Measurements from ENCODE around the gene CADPS. TPM values are rescaled to one million over a fixed set of nuclear protein-coding genes. Genes with fewer than 3 reads are reported as not detected.
"Not testable (repeated sequence)": the region's sequence is repeated elsewhere in the genome, so short reads cannot be mapped to it uniquely, and the experiment has no call there.

Gene CADPS
- polyA plus RNA-seq, 1 of the 3 experiments (the other 2 are of a cell fraction): 5.8 TPM

DNA sequence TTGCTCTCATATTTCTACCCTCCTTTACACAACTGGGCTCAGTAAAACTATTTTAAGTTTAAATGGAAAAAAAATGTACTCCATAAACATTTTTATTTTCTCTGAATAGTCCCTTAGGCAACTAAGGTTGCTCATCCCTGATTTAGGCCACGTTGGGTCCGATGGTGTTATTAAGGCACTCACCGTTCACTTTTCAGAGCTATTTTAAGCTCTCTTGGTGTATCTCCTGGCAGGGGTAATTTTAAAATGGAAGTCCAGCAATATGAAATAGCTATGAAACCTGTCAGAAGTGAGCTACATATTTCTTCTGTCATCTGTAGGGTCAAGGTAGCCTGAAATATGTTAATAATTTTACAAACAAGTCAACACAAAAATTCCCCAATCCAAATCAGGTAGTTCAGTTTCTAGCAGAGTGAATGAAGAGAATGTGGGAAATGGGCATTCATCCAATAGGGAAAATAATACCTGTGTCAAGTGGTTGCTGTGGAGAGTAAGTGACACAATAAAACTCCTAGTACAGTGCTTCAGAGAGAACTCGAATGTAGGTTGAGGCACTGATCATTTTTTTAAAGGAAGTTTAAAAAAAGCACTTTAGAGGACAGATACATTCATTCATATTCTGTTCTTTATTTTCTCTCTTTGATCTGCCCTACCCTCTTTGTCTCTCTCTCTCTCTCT lies 292.6 kb downstream of the CADPS start (continued):
- TF ChIP-seq, protein P1, sequence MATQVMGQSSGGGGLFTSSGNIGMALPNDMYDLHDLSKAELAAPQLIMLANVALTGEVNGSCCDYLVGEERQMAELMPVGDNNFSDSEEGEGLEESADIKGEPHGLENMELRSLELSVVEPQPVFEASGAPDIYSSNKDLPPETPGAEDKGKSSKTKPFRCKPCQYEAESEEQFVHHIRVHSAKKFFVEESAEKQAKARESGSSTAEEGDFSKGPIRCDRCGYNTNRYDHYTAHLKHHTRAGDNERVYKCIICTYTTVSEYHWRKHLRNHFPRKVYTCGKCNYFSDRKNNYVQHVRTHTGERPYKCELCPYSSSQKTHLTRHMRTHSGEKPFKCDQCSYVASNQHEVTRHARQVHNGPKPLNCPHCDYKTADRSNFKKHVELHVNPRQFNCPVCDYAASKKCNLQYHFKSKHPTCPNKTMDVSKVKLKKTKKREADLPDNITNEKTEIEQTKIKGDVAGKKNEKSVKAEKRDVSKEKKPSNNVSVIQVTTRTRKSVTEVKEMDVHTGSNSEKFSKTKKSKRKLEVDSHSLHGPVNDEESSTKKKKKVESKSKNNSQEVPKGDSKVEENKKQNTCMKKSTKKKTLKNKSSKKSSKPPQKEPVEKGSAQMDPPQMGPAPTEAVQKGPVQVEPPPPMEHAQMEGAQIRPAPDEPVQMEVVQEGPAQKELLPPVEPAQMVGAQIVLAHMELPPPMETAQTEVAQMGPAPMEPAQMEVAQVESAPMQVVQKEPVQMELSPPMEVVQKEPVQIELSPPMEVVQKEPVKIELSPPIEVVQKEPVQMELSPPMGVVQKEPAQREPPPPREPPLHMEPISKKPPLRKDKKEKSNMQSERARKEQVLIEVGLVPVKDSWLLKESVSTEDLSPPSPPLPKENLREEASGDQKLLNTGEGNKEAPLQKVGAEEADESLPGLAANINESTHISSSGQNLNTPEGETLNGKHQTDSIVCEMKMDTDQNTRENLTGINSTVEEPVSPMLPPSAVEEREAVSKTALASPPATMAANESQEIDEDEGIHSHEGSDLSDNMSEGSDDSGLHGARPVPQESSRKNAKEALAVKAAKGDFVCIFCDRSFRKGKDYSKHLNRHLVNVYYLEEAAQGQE (IDR thresholded peaks at IDR 0.05; ENCODE audit: low read depth, low read length): no peak
- TF ChIP-seq TAF1 (IDR thresholded peaks at IDR 0.05; ENCODE audit: borderline replicate concordance, low read depth, low read length) (no peak), EP300 (IDR thresholded peaks at IDR 0.05; ENCODE audit: borderline replicate concordance in 1 of 2, low read depth in 1 of 2, low read length in 1 of 2) (no peak)

DNA sequence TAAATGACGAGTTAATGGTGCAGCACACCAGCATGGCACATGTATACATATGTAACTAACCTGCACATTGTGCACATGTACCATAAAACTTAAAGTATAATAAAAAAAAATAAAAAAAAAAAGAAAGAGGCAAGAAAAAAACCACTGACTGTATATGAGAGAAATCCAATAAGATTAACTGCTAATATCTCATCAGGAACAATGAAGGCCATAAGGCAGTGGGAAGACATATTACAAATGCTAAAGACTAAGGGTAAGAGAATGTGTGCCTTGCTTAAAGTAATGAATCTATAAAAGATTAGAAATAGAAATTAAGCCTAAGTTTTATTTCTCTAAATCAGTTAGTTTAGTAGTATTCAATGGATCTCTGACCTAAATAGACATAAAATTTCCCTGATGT lies 294.7 kb downstream of the CADPS start:
- not testable (repeated sequence) for DNase-seq
- WGBS (ENCODE audit: low lambda C conversion rate): 52% methylated on average over 1 of the region's 1 CpG

DNA sequence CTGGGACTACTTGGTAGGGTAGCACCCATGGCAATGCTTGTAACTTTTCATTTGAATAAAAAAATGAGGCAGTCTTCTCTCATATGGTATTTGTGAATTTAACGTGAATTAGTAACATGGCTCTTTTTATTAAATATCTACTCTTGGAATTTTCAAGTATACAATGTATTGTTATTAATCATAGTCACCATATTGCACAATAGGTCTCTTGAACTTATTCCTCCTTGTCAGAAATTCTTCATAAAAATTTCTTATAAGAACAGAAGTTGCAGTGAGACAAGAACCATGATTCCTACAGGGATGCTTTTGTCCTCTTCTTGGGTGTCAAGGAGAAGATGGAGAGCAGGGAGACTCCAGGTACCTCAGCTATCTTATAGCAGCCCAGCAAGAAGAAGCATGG lies 298.1 kb downstream of the CADPS start:
- Histone ChIP-seq H3K9me2 (no peaks in the 10 kb centered on the region), H3K4me2 (no peak overlapping the region), H3K27ac (ENCODE audit: low read depth in 2 of 2, low read length in 1 of 2) (no peak overlapping the region), H3K79me2 (ENCODE audit: insufficient read depth) (no peaks in the 10 kb centered on the region), H3K4me3 (ENCODE audit: low read depth in 2 of 2, low read length in 1 of 2) (no peak overlapping the region), H3F3A (replicated peaks; ENCODE audit: insufficient read depth) (no peaks in the 10 kb centered on the region), H3K4me1 (ENCODE audit: control insufficient read depth in 1 of 2, insufficient read depth in 2 of 2, low read depth in 1 of 2, low read length in 1 of 2) (no peaks in the 10 kb centered on the region), H2AFZ (ENCODE audit: low read depth) (no peak overlapping the region), H3K9ac (no peak overlapping the region), H3K36me3 (replicated peaks in 1 of 2; ENCODE audit: control insufficient read depth in 1 of 2, insufficient read depth in 2 of 2, low read length in 1 of 2) (peaks cover 0 to 17% of the 10 kb centered on the region in 2 experiments), H3K9me3 (peaks cover 10% of the 10 kb centered on the region; the same call in 1 of the 2 replicates), H3K27me3 (ENCODE audit: insufficient read depth) (no peaks in the 10 kb centered on the region), H4K20me1 (ENCODE audit: insufficient read depth) (no peaks in the 10 kb centered on the region)
- no peak for DNase-seq
- WGBS (ENCODE audit: low lambda C conversion rate): 81% methylated on average over 1 of the region's 1 CpG
- ChIA-PET POLR2A (no interaction called here), CTCF (interaction anchor here (0.8 to 1.2 kb wide), 2 partner anchors 16 to 18 kb away, joined by 3 to 5 read pairs; no protein-coding TSS in a partner anchor)
- TF ChIP-seq GATA2 (CRISPR knock-in tag; IDR thresholded peaks at IDR 0.05) (no peak), NRF1 (IDR thresholded peaks at IDR 0.05; ENCODE audit: low read depth, low read length) (no peak), RXRA (IDR thresholded peaks at IDR 0.05; ENCODE audit: borderline replicate concordance, low read depth) (no peak), SMC3 (IDR thresholded peaks at IDR 0.05; ENCODE audit: low read depth, low read length) (no peak), TAF1 (IDR thresholded peaks at IDR 0.05; ENCODE audit: borderline replicate concordance, low read depth, low read length) (no peak)

More for the DNA sequence above, 294.7 kb downstream of the CADPS start:
- POLR2A ChIA-PET; H3K9me2 ChIP-seq; H3K4me2 ChIP-seq; H4K20me1 ChIP-seq (ENCODE audit: insufficient read depth); H3K27me3 ChIP-seq (ENCODE audit: insufficient read depth); H2AFZ ChIP-seq (ENCODE audit: low read depth); H3K9me3 ChIP-seq; H3K9ac ChIP-seq; H3K27ac ChIP-seq (ENCODE audit: low read depth in 2 of 2, low read length in 1 of 2); H3K4me1 ChIP-seq (ENCODE audit: control insufficient read depth in 1 of 2, insufficient read depth in 2 of 2, low read depth in 1 of 2, low read length in 1 of 2); H3K79me2 ChIP-seq (ENCODE audit: insufficient read depth); H3K4me3 ChIP-seq (ENCODE audit: low read depth in 2 of 2, low read length in 1 of 2); CTCF ChIA-PET; H3F3A ChIP-seq (replicated peaks; ENCODE audit: insufficient read depth): not testable (repeated sequence)
- peaks cover 0 to 17% of the 10 kb centered on the region in 2 experiments for H3K36me3 ChIP-seq (replicated peaks in 1 of 2; ENCODE audit: control insufficient read depth in 1 of 2, insufficient read depth in 2 of 2, low read length in 1 of 2)

Measured in SK-N-SH (cell line).